ENCODE measurements around the gene SPTB. TPM values are rescaled to one million over a fixed set of nuclear protein-coding genes. Genes with fewer than 3 reads are reported as not detected.

SPTB gene
- total RNA-seq, 1 experiment from 2014 or later: 2.3 TPM

DNA sequence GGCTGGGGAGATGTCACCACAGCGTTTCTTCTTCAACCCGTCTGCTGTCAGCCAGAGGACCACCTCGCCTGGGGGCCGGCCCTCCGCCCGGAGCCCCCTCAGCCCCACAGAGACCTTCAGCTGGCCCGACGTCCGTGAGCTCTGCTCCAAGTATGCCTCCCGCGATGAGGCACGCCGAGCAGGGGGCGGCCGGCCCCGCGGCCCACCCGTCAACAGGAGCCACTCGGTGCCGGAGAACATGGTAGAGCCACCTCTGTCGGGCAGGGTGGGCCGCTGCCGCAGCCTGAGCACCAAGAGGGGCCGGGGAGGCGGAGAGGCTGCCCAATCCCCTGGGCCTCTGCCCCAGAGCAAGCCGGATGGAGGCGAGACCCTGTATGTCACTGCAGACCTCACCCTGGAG, 136.6 kb downstream of the SPTB start:
- peaks cover 4 to 9% of the 10 kb centered on the region in 2 experiments; a peak in 1 of 4 replicates for H3K4me1 Mint-ChIP-seq
- no peak overlapping the region for H2BK12ac ChIP-seq (ENCODE audit: insufficient read length, low read depth, low read length)

More for the DNA sequence above, 136.6 kb downstream of the SPTB start:
- WGBS (ENCODE audit: extremely low coverage, insufficient read length, low lambda C conversion rate): no CpG with 5 or more reads among the region's 27 CpGs
- no peak overlapping the region for H3K56ac ChIP-seq (ENCODE audit: insufficient read length, low read depth, low read length)
- H3K9me3 ChIP-seq (ENCODE audit: control insufficient read depth, low read depth, low read length): no peaks in the 10 kb centered on the region
- H2BK20ac ChIP-seq (ENCODE audit: low read depth, low read length, poor library complexity, severe bottlenecking): no peak overlapping the region
- no peak overlapping the region for H4K91ac ChIP-seq (ENCODE audit: insufficient read length, low read depth, low read length)
- no peak overlapping the region for H3K27ac ChIP-seq (ENCODE audit: insufficient read length, low read depth, low read length)
- H3K36me3 Mint-ChIP-seq (ENCODE audit: insufficient read depth in 1 of 3, low read depth in 3 of 3): peaks cover 47 to 74% (median 62%) of the 10 kb centered on the region in 3 experiments
- H4K20me1 ChIP-seq (ENCODE audit: control insufficient read depth, insufficient read depth, insufficient read length): no peaks in the 10 kb centered on the region
- H4K8ac ChIP-seq (replicated peaks; ENCODE audit: insufficient read length, low read depth, low read length): no peak overlapping the region
- H3K27ac Mint-ChIP-seq: no peak overlapping the region
- no peak overlapping the region for H3T11ph ChIP-seq (ENCODE audit: low read length)
- H3K79me1 ChIP-seq (ENCODE audit: insufficient read depth, low read depth, low read length, poor library complexity, severe bottlenecking): no peaks in the 10 kb centered on the region
- no peaks in the 10 kb centered on the region for H3K27me3 Mint-ChIP-seq (ENCODE audit: low read depth)
- no peaks in the 10 kb centered on the region for H3K4me1 ChIP-seq (ENCODE audit: insufficient read depth, low read length)
- no peaks in the 10 kb centered on the region for H3K9me3 Mint-ChIP-seq
- H3K79me2 ChIP-seq (ENCODE audit: insufficient read depth, low read length): no peaks in the 10 kb centered on the region
- H3K23ac ChIP-seq (ENCODE audit: insufficient read length, low read depth, low read length): no peak overlapping the region
- H2BK5ac ChIP-seq (ENCODE audit: insufficient read length, low read length): no peak overlapping the region
- no peak overlapping the region for H3K4me2 ChIP-seq (ENCODE audit: insufficient read depth, insufficient read length, low read length)
- H2BK120ac ChIP-seq (ENCODE audit: low read depth, low read length, poor library complexity, severe bottlenecking): no peak overlapping the region
- no peak overlapping the region for H2AFZ ChIP-seq (ENCODE audit: low read length)
- H3K27me3 ChIP-seq (ENCODE audit: insufficient read depth, low read length): no peaks in the 10 kb centered on the region
- H2AK5ac ChIP-seq (ENCODE audit: insufficient read length, low read length): no peak overlapping the region
- TF ChIP-seq, protein P1, sequence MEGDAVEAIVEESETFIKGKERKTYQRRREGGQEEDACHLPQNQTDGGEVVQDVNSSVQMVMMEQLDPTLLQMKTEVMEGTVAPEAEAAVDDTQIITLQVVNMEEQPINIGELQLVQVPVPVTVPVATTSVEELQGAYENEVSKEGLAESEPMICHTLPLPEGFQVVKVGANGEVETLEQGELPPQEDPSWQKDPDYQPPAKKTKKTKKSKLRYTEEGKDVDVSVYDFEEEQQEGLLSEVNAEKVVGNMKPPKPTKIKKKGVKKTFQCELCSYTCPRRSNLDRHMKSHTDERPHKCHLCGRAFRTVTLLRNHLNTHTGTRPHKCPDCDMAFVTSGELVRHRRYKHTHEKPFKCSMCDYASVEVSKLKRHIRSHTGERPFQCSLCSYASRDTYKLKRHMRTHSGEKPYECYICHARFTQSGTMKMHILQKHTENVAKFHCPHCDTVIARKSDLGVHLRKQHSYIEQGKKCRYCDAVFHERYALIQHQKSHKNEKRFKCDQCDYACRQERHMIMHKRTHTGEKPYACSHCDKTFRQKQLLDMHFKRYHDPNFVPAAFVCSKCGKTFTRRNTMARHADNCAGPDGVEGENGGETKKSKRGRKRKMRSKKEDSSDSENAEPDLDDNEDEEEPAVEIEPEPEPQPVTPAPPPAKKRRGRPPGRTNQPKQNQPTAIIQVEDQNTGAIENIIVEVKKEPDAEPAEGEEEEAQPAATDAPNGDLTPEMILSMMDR (conservative IDR thresholded peaks at IDR 0.05): no peak
- H2BK15ac ChIP-seq (ENCODE audit: low read depth, low read length): no peak overlapping the region
- H4K5ac ChIP-seq (ENCODE audit: insufficient read length, low read depth, low read length): no peak overlapping the region
- no peak overlapping the region for H3K9ac ChIP-seq (ENCODE audit: extremely low read depth, insufficient read length, low read length)
- H3K23me2 ChIP-seq (ENCODE audit: insufficient read length, low read depth, low read length, poor library complexity, severe bottlenecking): no peaks in the 10 kb centered on the region
- no peak overlapping the region for H3K14ac ChIP-seq (ENCODE audit: insufficient read depth, low read length)
- no peak overlapping the region for H3K4me3 Mint-ChIP-seq
- no peak overlapping the region for H3K18ac ChIP-seq (ENCODE audit: insufficient read length, low read depth, low read length)
- no peak for DNase-seq
- H3K4ac ChIP-seq (ENCODE audit: low read depth, low read length): no peak overlapping the region
